HG02885 (cell line): Measurements from ENCODE around the gene GOLGA3.
"Not testable (repeated sequence)": the region's sequence is repeated elsewhere in the genome, so short reads cannot be mapped to it uniquely, and the experiment has no call there.

Experiments
- ATAC-seq: cut with Tn5 transposase; IDR thresholded peaks from one replicate; pipeline ENCODE4 v1.9.1; 2021; ENCODE audit warnings: mild to moderate bottlenecking; ENCODE audit not compliant: unreplicated experiment, poor library complexity

The GOLGA3 gene

GRCh38 chr12:132844681-132845080 lies 16.0 kb upstream of the GOLGA3 start:
- not testable (repeated sequence) for ATAC-seq

- no peak for ATAC-seq
These were observed 13.9 kb upstream of the GOLGA3 start for GRCh38 chr12:132842449-132843045.

GRCh38 chr12:132841151-132841550 lies 12.5 kb upstream of the GOLGA3 start:
- ATAC-seq = no peak

GRCh38 chr12:132840536-132840935 lies 11.9 kb upstream of the GOLGA3 start:
- ATAC-seq = no peak

- ATAC-seq = no peak
These were observed 11.0 kb upstream of the GOLGA3 start for GRCh38 chr12:132839558-132840235.

GRCh38 chr12:132838410-132839080 lies 9.9 kb upstream of the GOLGA3 start:
- ATAC-seq = no peak

- ATAC-seq = no peak
These were observed 9.2 kb upstream of the GOLGA3 start for GRCh38 chr12:132837693-132838409.

GRCh38 chr12:132836795-132837331 lies 8.2 kb upstream of the GOLGA3 start:
- no peak for ATAC-seq

- ATAC-seq = not testable (repeated sequence)
These were observed 7.6 kb upstream of the GOLGA3 start for GRCh38 chr12:132836230-132836629.

GRCh38 chr12:132835076-132836025 lies 6.7 kb upstream of the GOLGA3 start:
- no peak for ATAC-seq

GRCh38 chr12:132834181-132834711 lies 5.6 kb upstream of the GOLGA3 start:
- no peak for ATAC-seq

GRCh38 chr12:132833341-132833740 lies 4.7 kb upstream of the GOLGA3 start:
- ATAC-seq = no peak

- ATAC-seq = no peak
These were observed 3.1 kb upstream of the GOLGA3 start for GRCh38 chr12:132831771-132832170.

- no peak for ATAC-seq
These were observed 636 bp downstream of the GOLGA3 start for GRCh38 chr12:132827763-132828703.

- no peak for ATAC-seq
These were observed 2.8 kb downstream of the GOLGA3 start for GRCh38 chr12:132825861-132826260.

- no peak for ATAC-seq
These were observed 3.6 kb downstream of the GOLGA3 start for GRCh38 chr12:132825089-132825488.

- no peak for ATAC-seq
These were observed 4.6 kb downstream of the GOLGA3 start for GRCh38 chr12:132824053-132824452.

- ATAC-seq = no peak
These were observed 10.1 kb downstream of the GOLGA3 start for GRCh38 chr12:132818562-132818961.
